GM12878 (cell line): ENCODE measurements around the gene HYCC1. TPM values are rescaled to one million over a fixed set of nuclear protein-coding genes. Genes with fewer than 3 reads are reported as not detected.

Experiments used
- BCL3 ChIP-seq: IDR thresholded peaks from 2 replicates; pipeline ENCODE4 v1.6.1; 2011; ENCODE audit warnings: borderline replicate concordance, low read depth, mild to moderate bottlenecking, moderate library complexity, low read length; ENCODE audit not compliant: insufficient read depth, poor library complexity, severe bottlenecking
- DPF2 ChIP-seq: fragments of 450-650 bp; IDR thresholded peaks from 2 replicates; pipeline ENCODE4 v1.6.1; 2017; ENCODE audit warnings: mild to moderate bottlenecking
- EED ChIP-seq: sonication (generic); IDR thresholded peaks from 2 replicates; pipeline ENCODE4 v1.6.1; 2016; ENCODE audit warnings: antibody characterized with exemption, low read depth
- IRF4 ChIP-seq: IDR thresholded peaks from 2 replicates; pipeline ENCODE4 v1.6.1; 2011; ENCODE audit warnings: low read depth, low read length
- ZSCAN29 ChIP-seq: fragments of 450-650 bp; IDR thresholded peaks from 2 replicates; pipeline ENCODE4 v1.6.1; 2017; ENCODE audit warnings: mild to moderate bottlenecking, moderate library complexity
- polyA plus RNA-seq, 11 experiments: library from polyadenylated mRNA; depleted of rRNA in 4 of 11; unstranded in 6 of 11; stranded (reverse) in 5 of 11; fragments of >200 nt; fragmentation: Nextera tagmentation in 4 of 11; fragmentation: Illumina TruSeq in 1 of 11; extraction: Ambion mirVana in 4 of 11; extraction: Trizol in 1 of 11; gene quantifications; 1 replicate in 1 of 11; 2 replicates in 10 of 11; pipeline versions ENCODE4 v1.2.1 to v1.2.3, GENCODE V29; 2011 to 2016; ENCODE audit warnings: inconsistent platforms in 2 of 11, missing spikeins in 2 of 11, low read depth in 1 of 11
- total RNA-seq, 4 experiments: library from RNA; depleted of rRNA in 3 of 4; stranded (reverse); fragments of >200 nt in 3 of 4; fragmentation: Illumina TruSeq in 1 of 4; extraction: Trizol in 1 of 4; gene quantifications; 2 replicates each; pipeline versions ENCODE4 v1.2.1 to v1.2.3, GENCODE V29; 2013 to 2021
- TF ChIP-seq, protein P1 (sequence below): fragments of 150-350 bp; IDR thresholded peaks from 2 replicates; pipeline ENCODE4 v1.6.1; 2016; ENCODE audit warnings: low read depth, low read length

HYCC1 gene
- total and polyA plus RNA-seq, 10 of the 15 experiments (the other 5 are each of a cell fraction or from before 2014, with no cell fraction given), result 8.5 to 62.9 (median 33.1) TPM

DNA sequence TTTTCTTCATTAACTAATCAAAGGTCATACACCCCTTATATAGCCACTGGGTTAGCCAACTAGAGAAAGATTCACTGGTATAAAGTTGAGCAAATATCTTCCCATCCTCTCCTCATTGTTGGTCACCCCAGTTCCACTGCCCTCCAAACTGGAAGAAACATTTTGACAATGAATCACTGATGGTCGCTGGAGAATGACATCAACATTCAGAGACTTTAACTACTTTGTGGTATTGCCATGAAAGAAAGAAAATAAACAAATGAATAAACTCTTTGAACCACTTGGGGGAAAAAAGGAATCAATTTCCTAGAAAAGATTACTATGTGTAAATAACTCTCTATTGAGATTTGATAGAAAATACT lies 23.4 kb downstream of the HYCC1 start (continued):
- no peak for TF ChIP-seq BCL3
- TF ChIP-seq, protein P1, sequence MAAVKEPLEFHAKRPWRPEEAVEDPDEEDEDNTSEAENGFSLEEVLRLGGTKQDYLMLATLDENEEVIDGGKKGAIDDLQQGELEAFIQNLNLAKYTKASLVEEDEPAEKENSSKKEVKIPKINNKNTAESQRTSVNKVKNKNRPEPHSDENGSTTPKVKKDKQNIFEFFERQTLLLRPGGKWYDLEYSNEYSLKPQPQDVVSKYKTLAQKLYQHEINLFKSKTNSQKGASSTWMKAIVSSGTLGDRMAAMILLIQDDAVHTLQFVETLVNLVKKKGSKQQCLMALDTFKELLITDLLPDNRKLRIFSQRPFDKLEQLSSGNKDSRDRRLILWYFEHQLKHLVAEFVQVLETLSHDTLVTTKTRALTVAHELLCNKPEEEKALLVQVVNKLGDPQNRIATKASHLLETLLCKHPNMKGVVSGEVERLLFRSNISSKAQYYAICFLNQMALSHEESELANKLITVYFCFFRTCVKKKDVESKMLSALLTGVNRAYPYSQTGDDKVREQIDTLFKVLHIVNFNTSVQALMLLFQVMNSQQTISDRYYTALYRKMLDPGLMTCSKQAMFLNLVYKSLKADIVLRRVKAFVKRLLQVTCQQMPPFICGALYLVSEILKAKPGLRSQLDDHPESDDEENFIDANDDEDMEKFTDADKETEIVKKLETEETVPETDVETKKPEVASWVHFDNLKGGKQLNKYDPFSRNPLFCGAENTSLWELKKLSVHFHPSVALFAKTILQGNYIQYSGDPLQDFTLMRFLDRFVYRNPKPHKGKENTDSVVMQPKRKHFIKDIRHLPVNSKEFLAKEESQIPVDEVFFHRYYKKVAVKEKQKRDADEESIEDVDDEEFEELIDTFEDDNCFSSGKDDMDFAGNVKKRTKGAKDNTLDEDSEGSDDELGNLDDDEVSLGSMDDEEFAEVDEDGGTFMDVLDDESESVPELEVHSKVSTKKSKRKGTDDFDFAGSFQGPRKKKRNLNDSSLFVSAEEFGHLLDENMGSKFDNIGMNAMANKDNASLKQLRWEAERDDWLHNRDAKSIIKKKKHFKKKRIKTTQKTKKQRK, result no peak
- TF ChIP-seq EED, result no peak
- no peak for TF ChIP-seq DPF2
- no peak for TF ChIP-seq IRF4
- TF ChIP-seq ZSCAN29, result no peak
